A172 (cell line): ENCODE measurements around the gene CD2BP2. TPM values are rescaled to one million over a fixed set of nuclear protein-coding genes. Genes with fewer than 3 reads are reported as not detected.
A peak's percentile ranks its signal among the peaks of the same experiment; 100 is the strongest.

ENCODE experiments used
- DNase-seq: peaks from one replicate; pipeline ENCODE4 v3.0.0-alpha.2; 2015; ENCODE audit warnings: low spot score
- total RNA-seq: library from RNA; depleted of rRNA; stranded (reverse); fragments of >200 nt; shearing (Covaris generic); gene quantifications from 2 replicates; pipeline ENCODE4 v1.2.3, GENCODE V29; 2014

Gene CD2BP2
- total RNA-seq, 1 experiment from 2014 or later = 87.1 TPM

- DNase-seq = peak; percentile 96
Observed at GRCh38 chr16:30378236-30379157, 23.4 kb upstream of the CD2BP2 start.

- DNase-seq = peak; percentile 67
Observed at GRCh38 chr16:30377812-30378235, 22.7 kb upstream of the CD2BP2 start.

- DNase-seq = no peak
Observed at GRCh38 chr16:30377050-30377811, 22.1 kb upstream of the CD2BP2 start.

- DNase-seq = no peak
Observed at GRCh38 chr16:30376461-30376902, 21.4 kb upstream of the CD2BP2 start.

- DNase-seq = no peak
Observed at GRCh38 chr16:30375864-30376263, 20.8 kb upstream of the CD2BP2 start.

GRCh38 chr16:30374538-30374937 is 19.4 kb upstream of the CD2BP2 start, which contains the start of gene MYL11:
TSS of gene MYL11 (plus strand) at chr16:30374802. CDS start at chr16:30374858, 56 bp downstream.
- DNase-seq = no peak

GRCh38 chr16:30372725-30373124 is 17.6 kb upstream of the CD2BP2 start:
- DNase-seq = no peak

GRCh38 chr16:30372038-30372712 is 17.1 kb upstream of the CD2BP2 start:
- DNase-seq = no peak

- DNase-seq = no peak
Observed at GRCh38 chr16:30371248-30371816, 16.2 kb upstream of the CD2BP2 start.

GRCh38 chr16:30370456-30371247 is 15.5 kb upstream of the CD2BP2 start, which contains the start of gene TBC1D10B:
TSS of gene TBC1D10B (minus strand) at chr16:30370494. CDS start at chr16:30370183, 311 bp downstream.
- peak; percentile 100 for DNase-seq

- DNase-seq = no peak
Observed at GRCh38 chr16:30369938-30370455, 14.9 kb upstream of the CD2BP2 start.

GRCh38 chr16:30369091-30369937 is 14.2 kb upstream of the CD2BP2 start:
- no peak for DNase-seq

GRCh38 chr16:30368792-30369090 is 13.6 kb upstream of the CD2BP2 start:
- no peak for DNase-seq

- DNase-seq = peak; percentile 59
Observed at GRCh38 chr16:30368122-30368791, 13.1 kb upstream of the CD2BP2 start.

- DNase-seq = no peak
Observed at GRCh38 chr16:30367349-30368009, 12.4 kb upstream of the CD2BP2 start.

- DNase-seq = no peak
Observed at GRCh38 chr16:30366511-30366910, 11.4 kb upstream of the CD2BP2 start.

GRCh38 chr16:30365200-30365599 is 10.1 kb upstream of the CD2BP2 start:
- no peak for DNase-seq

- no peak for DNase-seq
Observed at GRCh38 chr16:30361180-30361579, 6.1 kb upstream of the CD2BP2 start.

- no peak for DNase-seq
Observed at GRCh38 chr16:30359871-30360170, 4.7 kb upstream of the CD2BP2 start.
